Keratinocyte (primary cell): Measurements from ENCODE around the gene ZNF212.

Source experiments
- CTCF ChIP-seq, 3 experiments: IDR thresholded peaks in 1 of 3; conservative IDR thresholded peaks in 1 of 3; optimal IDR thresholded peaks in 1 of 3; 2 replicates in 2 of 3; 3 replicates in 1 of 3; pipeline versions ENCODE3 to v1.5.1; 2011; ENCODE audit warnings: low read length in 3 of 3, mild to moderate bottlenecking in 3 of 3, moderate library complexity in 2 of 3, control low read depth in 1 of 3, inconsistent platforms in 1 of 3; ENCODE audit not compliant: insufficient read depth in 2 of 3; ENCODE audit errors: extremely low read depth in 1 of 3
- EZH2 ChIP-seq: IDR thresholded peaks from one replicate; pipeline ENCODE4 v1.6.1; 2012; ENCODE audit warnings: inconsistent platforms, mild to moderate bottlenecking, low read length, moderate library complexity

DNA sequence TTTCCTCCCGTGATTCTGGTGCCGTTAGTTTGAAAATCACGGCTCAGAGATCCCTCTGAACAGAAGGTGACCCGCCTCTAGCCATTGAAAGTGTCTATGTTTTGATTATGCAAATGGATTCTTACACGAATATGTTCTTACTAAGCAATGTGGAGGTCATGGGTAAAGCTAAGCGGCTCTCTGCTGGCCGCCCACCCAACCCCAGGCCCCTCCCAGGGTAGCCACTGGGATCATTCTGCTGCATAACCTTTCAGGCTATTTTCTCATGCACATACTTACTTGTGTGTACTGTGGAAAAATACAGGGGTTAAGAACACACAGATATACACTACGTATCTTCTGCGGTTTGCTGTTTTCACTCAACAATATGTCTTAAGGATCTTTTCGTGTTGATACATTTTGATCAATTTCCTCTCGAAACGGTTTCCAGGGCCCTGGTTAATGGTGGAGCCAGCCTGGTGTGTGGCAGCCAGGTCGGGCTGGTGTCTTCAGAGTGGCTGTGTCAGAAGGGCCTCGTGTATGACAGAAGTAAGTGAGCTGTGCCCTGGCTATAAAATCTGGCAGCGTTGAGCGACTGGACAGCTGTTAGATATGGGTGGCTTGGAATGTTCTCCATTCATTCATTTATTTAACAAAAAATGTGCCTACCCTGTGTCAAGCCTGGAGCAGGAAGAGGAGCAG is 52.5 kb downstream of the ZNF212 start:
- TF ChIP-seq CTCF (optimal IDR thresholded peaks at IDR 0.05 in 1 of 3, IDR thresholded peaks at IDR 0.05 in 1 of 3, conservative IDR thresholded peaks at IDR 0.05 in 1 of 3; ENCODE audit: extremely low read depth in 1 of 3, insufficient read depth in 2 of 3, low read length in 3 of 3) (no peak), EZH2 (no peak)
